HG02885 (cell line): Measurements from ENCODE around the gene TMEM132C.

Experiments
- ATAC-seq: cut with Tn5 transposase; IDR thresholded peaks from one replicate; pipeline ENCODE4 v1.9.1; 2021; ENCODE audit warnings: mild to moderate bottlenecking; ENCODE audit not compliant: unreplicated experiment, poor library complexity

Gene TMEM132C

DNA sequence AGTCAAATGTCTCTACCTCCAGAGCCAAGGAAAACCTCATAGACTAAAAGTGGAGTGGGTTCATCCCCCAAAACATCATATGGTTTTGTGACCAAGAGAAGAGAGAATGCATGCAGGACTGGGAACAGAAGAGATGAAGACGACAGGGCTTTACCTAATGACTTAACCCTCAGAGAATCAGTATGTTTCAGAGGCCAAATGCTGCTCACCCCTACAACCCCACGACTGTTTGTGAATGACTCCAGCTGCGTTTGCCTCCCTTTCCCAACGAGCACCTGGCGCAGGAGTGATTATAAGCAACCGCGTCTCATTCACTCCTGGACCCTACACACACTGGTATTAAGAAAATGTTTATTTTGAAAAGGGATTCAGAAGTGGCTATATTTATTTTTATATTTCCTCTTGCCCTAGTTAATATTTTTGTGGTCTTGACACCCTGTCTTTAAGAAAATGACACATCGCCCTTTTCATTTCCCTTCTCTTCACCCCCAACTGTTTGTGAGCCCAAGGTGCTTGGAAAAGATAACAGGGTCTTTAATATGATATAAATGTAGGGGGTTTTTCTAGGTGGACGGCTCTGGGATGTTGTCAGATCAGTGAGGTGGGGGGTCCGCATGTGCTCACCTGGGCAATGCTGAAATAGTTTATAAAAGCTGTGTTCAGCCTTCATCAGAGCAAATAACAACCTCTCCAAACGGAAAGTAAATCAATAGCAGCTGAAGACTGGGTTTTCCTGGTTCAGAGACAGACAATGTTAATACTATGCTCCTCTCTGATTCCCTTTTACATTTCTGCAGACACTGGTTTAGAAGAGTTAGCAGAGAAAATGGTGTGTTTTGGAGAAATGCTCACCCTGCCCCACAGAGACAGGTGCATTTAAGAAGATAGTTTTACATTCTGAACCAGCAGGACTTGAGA, 479.1 kb downstream of the TMEM132C start:
- ATAC-seq: no peak

GRCh38 chr12:128747441-128747840, 480.5 kb downstream of the TMEM132C start:
- no peak for ATAC-seq

- ATAC-seq: no peak
Observed at GRCh38 chr12:128752386-128752785, 485.4 kb downstream of the TMEM132C start.

- no peak for ATAC-seq
Observed at GRCh38 chr12:128753438-128753837, 486.5 kb downstream of the TMEM132C start.

DNA sequence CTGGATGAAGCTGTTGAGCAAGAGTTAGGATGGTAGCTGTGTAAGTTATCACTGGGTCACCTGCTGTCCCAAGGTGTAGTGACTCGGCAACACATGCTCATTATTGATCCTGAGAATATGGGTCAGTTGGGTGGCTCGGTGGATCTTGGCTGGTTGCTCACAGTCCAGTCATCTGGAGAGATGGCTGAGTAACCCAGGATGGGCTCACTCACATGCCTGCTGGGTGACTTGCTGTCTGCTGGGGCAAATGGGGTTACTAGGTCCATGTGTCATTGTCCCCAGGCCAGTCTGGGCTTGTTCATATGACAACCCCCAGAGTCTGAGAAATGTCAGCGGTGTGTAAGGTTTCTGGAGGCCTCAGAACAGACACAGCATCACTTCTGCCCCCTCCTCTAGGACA, 487.3 kb downstream of the TMEM132C start:
- no peak for ATAC-seq

DNA sequence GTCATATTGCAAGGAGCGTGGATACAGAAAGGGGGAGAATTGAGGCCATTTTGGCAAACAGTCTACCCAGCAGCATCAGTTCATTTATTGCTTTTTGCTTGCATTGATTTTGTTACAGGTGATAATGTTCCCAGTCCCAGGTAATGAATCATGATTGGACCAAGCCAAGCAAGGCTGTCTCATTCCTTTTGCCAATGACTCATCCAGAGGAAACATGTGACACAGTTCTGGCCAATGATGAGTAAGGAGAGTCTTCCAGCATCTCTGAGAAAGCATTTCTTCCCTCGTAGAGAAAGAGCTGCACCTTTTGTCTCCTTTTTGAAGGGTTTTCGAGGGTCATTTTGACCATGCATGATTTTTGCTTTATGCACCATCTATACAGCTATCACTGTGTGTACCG, 488.6 kb downstream of the TMEM132C start:
- ATAC-seq: no peak
